Activated CD8-positive, alpha-beta memory T cell treated with anti-CD3 and anti-CD28 coated beads, Interleukin-2, amount 50 U/mL, for 1 hour (primary cell): ENCODE measurements around the gene ATP2A3.
"Not testable (repeated sequence)": the region's sequence is repeated elsewhere in the genome, so short reads cannot be mapped to it uniquely, and the experiment has no call there.

Source experiments
- DNase-seq: peaks from one replicate; pipeline ENCODE4 v3.0.0-alpha.2; 2020; ENCODE audit errors: extremely low read depth

ATP2A3 gene

DNA sequence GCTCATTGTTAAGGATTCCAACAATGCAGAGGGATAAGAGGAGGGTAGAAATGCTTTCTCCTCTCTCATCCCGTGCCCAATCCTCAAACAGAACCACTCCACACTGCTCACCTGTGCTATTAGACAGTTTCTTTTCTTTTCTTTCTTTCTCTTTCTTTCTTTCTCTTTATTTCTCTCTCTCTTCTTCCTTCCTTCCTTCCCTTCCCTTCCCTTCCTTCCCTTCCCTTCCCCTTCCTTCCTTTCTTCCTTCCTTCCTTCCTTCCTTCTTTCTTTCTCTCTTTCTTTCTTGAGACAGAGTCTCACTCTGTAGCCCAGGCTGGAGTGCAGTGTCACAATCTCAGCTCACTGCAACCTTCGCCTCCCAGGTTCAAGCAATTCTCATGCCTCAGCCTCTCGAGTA is 27.5 kb upstream of the ATP2A3 start:
- not testable (repeated sequence) for DNase-seq

- DNase-seq = no peak
These were observed 26.3 kb upstream of the ATP2A3 start for GRCh38 chr17:3990386-3991127.

DNA sequence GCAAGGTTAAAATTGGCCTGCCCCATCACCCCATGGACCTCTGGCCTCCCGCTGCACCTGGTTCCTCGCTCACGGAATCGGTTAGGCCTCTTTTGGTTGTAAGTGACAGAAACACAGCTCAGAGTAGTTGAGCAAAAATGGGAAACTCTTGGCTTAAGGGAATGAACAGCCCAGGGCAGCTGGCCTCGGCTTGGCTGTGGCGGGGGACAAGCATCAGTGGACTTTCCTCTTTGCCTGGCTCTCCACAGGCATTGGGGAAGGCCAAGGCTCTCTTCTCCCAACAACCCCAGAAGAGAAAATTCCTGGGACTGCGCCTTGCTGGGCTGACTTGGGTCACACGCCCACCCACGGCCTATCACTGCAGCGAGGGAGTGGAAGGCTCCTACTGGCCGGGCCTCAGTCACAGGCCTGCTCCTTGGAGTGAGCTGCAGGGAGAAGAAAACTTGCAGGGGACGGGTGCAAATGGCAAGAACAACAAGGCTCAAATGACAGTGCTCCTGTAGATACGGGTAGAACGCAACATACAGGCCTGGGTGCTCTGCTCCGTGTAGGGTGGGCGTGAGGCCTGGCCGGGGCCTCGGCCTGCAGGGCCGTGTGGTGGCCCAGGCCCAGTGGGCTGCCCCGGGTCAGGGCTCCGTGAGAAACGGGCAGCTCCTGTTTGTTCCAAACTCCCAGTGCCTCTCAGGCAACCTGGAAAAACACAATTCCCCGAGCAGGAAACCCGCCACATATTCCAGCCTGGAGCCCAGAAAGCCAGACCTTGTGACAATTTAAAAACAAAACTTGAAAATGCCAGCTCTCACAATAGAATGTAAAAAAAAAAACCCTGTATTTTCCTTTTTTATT is 25.0 kb upstream of the ATP2A3 start:
- DNase-seq = no peak

- no peak for DNase-seq
These were observed 24.2 kb upstream of the ATP2A3 start for GRCh38 chr17:3988297-3989040.

- DNase-seq = no peak
These were observed 22.7 kb upstream of the ATP2A3 start for GRCh38 chr17:3986939-3987335.

DNA sequence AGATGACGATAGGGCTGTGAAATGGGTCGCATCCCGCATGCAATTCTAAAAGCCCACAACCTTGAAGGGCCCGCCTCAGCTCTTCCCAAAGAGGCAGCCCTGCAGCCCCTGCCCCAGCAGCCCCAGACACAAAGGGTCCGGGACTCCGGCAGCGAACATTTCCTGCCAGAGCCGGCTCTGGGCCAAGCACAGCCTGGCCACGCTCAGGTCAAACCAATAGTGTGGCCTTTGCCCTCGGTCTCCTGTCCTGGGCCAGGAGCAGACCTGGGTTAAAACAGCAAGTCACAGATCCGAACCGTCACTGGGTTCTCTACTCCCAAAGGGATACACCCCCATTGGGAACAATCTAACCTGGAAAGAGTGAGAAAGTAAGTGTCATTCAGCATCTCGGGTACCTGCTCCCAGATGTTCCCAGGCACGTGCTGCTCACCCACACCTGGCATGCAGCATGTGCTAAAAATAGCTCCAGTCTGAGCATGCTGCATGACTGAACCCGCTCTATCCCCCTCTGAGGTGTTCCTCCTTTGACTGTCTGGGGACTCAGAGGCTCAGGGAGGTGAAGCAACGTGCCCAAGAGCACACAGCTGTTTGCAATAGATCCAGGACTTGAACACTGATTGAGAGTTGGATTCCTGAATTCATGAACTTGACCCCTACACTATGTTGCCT is 22.2 kb upstream of the ATP2A3 start:
- DNase-seq = no peak

- DNase-seq = no peak
These were observed 21.6 kb upstream of the ATP2A3 start for GRCh38 chr17:3985846-3986245.

DNA sequence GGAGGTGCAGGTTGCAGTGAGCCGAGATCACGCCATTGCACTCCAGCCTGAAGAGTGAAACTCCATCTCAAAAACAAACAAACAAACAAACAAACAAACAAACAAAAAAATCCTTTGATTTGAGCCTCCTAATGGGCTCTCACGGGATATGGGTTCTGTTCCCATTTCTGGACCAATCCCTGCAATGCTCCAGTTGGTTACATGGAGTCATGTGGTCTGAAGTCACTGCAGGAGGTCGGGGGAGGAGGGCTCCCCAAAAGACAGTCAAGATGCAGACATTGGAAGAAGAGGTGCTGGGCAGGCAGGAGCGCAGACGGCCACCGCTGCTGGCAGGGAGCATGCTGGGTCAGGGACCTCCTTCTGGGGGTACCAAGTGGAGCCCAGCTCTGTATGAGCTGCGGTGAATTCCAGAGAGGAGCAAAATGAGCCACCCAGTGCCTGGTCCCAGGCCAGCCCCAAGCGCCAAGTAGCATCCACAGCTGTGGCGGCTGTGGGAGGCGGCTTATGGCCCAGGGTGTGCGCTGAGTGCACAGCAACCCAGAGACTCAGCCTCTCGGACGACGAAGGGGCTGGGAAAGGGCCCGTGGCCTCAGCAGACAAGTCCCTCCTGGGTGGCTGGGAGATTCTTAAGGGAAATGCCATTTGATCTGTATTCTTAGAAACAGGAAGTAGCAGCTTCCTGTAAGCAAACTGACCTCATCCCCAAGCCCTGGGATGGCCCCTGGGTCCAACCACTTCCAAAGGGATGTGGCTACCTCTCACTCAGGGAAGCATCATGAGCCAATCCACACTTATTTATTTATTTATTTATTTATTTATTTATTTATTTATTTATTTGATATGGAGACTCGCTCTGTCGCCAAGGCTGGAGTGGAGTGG is 19.6 kb upstream of the ATP2A3 start:
- DNase-seq = no peak

GRCh38 chr17:3982541-3983017 is 18.3 kb upstream of the ATP2A3 start:
- DNase-seq = no peak

DNA sequence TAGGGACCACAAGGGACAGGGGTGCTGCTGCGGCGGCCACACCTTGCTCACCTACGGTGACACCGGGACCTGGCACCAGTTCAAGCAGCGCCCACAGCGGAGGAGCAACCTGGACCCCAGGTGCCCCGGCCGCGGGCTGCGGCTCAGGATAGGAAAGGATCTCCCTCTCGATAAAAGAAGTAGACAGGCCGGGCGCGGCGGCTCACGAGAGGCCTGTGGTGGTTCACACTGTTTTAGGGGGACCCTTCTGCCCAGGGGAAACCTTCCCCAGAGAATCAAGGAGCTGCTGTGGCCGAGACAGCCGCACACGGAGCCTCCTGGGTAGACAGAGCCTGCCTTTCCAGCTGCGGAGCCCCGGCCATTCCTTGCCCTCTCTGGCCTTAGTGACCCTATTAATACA is 17.9 kb upstream of the ATP2A3 start:
- no peak for DNase-seq

- DNase-seq = no peak
These were observed 17.2 kb upstream of the ATP2A3 start for GRCh38 chr17:3981455-3981854.

DNA sequence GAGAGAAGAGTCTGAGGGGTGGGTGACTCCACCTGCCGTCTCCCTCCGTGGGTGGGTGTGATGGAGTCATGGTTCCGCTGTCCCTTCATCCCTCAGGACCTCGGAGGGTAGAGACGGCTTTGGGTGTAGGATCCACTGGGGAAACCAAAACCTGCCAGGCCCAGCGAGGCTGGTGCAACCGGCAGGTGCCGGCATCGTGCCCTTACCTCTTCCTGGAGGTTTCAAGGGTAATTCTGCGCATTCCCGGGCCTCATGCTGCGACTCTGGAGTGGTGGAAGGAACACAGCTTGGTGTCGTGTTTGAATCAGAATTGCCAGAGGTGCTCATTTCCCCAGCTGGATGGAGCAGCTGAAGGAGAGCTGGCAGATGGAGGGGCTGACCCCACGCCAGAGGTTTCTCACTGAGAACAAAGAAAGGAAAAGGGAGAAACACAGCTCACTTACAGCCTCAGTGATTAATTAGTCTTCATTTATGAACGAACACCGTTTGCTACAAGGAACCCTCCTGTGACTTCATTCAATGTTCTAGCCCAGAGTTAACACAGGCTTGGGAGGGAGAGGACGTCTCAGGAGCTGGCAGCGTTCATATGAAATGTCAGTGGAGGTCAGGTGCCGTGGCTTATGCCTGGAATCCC is 16.3 kb upstream of the ATP2A3 start:
- no peak for DNase-seq

GRCh38 chr17:3979290-3979611 is 15.0 kb upstream of the ATP2A3 start:
- DNase-seq = no peak

- DNase-seq = no peak
These were observed 14.4 kb upstream of the ATP2A3 start for GRCh38 chr17:3978421-3979289.

DNA sequence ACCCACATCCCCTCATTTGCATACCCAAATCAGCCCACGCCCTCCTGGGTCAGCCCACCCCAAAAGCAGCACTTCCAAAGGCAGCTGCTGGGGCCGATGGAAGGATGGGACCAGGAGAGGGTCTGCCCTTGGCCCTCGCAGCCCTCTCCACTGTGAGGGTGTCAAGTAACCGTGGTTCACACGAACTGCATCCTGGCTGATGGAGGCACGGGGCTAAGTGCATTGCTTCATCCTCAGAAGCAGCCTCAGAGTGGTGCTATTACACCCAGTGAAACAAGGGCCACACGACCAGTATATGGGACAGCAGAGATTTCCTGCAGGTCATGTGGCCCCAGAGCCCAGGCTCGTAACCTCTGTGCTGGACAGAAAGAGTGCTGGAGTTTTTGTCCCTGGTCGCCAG is 13.2 kb upstream of the ATP2A3 start:
- DNase-seq = no peak

DNA sequence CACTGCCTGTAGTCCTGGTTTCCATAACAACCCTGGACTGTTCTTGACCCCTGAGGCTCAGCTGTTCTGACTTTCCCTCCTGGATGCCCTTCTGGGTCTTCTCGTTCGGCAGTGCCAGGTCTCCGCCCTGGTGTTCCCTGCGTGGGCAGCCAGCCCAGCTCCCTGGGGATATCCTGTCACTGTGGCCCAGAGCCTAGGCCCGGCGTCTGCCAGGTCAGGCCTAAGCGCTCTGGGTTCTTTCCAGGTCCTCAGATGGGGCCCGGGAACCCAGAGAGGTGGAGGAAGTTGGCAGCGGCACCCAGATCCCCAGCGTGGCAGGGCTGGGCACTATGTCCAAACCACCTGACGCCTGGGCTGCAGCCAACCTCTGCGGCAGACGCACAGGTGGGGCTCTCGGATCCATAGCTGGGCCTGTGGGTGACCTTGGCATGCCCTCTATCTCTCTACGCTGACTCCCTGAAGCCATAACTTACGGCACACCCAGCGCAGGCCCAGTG is 12.5 kb upstream of the ATP2A3 start:
- DNase-seq = no peak

- DNase-seq = no peak
These were observed 10.7 kb upstream of the ATP2A3 start for GRCh38 chr17:3974980-3975379.

GRCh38 chr17:3974138-3974687 is 10.0 kb upstream of the ATP2A3 start:
- DNase-seq = no peak
